GM19372 (cell line): Measurements from ENCODE around the gene METTL1.

Experiments
- ATAC-seq: cut with Tn5 transposase; IDR thresholded peaks from one replicate; pipeline ENCODE4 v1.9.1; 2021; ENCODE audit warnings: mild to moderate bottlenecking, low read depth, moderate library complexity; ENCODE audit not compliant: unreplicated experiment

METTL1 gene

DNA sequence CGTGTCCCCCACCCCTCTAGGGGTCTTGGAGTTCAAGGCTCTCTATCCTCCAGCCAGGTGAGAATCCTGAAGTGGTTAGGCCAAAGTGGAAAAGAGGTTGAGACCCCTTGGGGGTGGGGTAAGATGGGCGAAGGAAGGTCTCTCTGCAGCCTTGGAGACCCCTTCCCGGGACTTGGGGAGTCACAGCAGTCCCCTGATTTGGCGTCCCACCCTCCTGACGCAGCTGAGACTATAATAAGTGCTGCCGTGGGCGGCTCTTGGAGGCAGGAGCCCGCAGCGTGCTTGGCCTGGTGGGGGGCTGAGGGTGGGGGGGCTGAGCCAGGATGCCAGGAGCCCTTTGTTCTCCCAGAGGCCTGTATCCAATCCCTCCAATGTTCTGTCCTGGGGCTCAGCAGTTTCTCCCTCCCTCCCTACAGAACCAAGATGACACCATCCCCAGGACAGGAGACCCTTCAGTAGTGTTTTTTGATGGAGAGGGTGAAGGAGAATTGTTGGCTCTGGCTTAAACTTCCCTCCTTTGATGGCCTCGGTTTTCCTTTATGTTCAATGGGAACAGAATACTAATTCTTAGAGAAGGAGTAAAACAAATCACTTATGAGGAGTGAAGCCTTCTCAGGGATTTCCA is 31.9 kb downstream of the METTL1 start:
- no peak for ATAC-seq

DNA sequence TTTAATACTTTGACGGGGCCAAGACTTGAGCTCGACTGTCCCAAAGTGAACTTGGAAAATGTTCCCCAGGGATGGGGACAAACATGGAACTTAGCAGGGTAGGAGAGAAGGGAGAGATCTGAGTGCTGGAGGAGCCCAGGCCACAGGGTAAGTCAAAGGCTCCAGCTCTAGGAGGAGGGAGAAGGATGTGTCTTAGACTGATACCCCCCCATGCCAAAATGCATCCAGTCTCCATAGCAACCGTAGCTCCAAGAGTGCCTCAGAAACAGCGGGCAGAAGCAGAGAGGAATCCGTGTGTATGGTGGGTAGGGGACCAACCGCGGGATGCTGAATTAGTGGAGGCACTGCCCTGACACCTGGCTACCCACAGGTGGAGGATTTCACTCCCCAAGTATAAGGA is 32.5 kb downstream of the METTL1 start:
- no peak for ATAC-seq

DNA sequence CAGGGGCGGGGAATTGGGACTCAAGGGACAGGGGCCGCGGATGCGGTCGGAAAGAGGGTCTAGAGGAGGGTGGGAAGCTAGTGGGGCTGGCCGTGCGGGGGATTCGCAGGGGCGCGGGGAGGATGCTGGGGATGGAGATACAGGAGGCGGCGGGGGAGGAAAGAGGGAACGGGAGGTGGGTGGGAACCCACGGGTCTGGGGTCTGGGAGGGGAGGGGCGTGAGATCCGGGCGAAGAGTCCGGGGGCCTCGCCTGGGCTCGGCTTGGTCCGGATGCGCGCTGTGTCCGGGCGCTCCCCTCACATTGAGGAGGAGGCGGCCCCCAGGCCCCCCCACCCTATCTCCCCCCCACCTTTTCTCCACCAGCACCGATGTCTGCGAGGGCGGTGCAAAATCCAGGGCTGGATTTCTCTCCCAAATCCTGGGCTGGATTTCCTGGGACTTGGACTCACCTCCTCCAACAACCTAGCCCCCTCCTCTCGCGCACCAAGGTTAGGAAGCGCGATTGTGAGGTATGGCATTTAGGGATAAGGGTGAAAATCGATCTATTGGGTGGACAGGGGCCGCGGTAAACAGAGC is 33.2 kb downstream of the METTL1 start, which contains the start of gene AGAP2:
AGAP2 (minus strand) TSS at position 82 of the 577 bp plus-strand sequence. CDS start 496 bp downstream, outside the sequence.
- no peak for ATAC-seq

DNA sequence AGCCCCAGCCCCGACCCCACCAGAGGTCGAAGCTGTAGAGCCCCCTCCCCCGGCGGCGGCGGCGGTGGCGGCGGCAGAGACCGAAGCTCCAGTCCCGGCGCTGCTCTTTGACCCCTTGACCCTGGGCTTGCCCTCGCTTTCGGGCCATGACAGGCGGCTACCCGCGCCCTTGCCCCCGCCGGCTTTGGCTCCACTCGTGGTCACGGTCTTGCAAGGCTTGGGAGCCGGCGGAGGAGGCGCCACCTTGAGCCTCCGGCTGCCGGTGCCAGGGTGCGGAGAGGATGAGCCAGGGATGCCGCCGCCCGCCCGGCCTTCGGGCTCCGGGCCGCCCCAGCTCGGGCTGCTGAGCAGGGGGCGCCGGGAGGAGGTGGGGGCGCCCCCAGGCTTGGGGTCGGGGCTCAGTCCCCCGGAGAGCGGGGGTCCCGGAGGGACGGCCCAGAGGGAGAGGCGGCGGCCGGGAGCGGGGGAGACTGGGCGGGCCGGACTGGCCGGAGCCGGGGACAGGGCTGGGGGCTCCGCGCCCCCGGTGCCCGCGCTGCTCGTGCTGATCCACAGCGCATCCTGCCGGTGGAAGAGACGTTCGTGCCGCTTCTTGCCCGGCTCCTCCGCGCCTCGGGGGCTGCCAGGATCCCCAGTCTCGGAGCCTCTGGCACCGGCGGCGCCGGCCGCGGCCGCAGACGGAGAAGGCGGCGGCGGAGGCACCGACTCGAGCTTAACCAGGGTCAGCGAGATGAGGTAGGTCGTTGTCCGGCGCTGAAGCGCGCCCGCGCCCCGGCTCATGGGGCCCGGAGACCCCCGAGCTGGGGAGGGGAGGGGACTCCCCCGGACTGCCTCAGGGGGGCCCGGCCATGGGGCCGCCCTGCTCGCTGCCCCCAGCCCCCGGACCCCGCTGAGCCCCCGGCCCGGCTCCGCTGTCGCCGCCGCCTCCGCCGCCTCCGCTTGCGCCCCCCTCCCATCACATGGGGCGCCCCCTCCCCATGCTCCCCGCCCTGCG is 34.1 kb downstream of the METTL1 start:
- ATAC-seq, result no peak

DNA sequence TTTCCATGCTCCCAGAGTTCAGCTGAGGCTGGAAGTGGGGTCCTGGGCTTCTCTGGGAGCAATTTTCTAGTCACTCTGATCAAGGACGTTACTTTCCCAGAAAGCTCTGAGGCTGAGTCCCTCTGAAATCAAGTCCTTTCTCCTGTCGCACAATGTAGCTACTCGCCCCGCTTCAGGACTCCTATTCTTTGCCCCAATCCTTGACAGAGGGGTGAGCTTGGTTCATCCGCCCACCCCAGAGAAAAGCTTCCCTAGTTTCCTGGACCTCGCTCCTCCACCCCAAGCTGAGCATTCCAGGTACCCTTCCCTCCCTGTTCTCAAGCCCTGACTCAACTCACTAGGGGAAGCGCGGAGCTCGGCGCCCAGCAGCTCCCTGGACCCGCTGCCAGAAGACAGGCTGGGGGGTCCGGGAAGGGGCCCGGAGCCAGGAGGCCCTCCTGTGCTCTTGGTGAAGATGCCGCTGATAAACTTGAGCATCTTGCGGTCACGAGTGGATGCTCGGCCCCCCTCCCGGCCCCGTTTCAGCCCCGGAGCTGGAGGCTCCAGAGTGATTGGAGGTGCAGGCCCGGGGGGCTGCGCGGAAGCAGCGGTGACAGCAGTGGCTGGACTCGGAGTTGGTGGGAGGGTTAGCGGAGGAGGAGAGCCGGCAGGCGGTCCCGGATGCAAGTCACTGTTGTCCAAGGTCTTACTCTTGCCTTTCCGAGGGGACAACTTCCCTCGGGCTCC is 35.0 kb downstream of the METTL1 start:
- ATAC-seq, result no peak

DNA sequence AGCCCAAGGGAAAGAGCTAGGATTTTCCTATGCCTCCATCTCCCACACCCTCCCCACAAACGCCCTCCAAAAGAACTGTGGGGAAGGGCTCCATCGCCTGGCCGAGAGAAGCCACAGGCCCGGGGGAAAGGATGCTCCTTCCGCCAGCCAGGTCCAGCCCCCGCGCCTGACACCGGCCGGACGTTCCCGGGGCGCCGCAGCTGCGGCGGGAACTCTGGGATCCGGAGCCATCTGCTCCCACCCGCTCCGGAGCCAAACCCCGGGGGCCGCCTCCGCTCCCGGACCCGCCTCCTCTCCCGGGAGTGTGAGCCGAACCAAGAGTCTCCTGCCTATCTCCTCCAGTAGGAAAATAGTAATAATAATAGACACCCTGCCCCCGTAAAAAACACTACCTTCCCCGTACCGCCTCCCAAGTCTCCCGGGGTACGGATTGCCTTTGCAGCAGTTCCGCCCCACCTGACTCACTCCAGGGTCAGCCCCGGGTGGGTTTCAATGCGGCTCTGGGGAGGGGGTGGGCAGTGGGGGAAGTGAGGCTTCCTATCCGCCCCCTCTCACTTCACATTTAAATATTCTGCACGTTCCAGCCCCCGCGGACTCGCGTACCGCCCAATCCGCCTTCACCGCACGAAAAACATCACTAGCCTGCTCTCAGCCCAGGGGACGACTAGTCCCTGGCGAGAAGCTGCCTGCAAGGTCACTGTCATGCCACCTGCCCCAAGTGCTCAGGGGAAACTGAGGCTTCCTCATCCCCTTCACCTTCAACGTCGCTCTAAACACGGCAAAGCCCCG is 35.8 kb downstream of the METTL1 start:
- no peak for ATAC-seq

DNA sequence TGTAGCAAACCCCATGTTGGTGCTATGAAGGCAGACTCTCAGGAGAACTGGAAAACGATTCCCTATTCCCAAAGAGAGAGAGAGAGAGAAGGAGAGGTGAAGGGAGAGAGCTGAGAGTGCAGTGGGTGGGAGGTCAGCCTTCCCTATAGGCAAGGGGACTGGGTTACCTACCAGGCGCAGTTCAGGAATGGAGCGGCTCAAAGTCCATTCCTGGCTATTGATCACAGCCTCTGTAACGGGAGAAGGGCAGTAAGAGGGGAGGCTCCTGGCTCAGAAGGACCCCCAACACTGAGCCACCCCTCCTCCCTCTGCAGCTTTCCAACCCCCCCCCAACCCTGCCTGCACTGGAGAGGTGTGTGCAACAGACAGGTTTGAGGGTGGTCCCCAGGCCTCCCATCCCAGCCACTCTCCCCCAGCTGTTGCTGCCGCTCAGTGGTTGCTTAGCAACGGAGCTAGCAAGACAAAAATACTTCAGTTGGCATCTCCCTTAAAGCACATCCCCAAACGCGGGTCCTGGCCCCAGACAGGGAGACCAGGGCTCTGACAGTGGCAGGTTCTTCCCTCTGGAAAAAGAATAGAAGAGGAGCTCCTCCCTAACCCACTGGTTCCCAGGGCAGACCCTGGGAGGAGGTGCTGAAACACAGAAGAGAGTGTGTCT is 36.6 kb downstream of the METTL1 start:
- no peak for ATAC-seq

DNA sequence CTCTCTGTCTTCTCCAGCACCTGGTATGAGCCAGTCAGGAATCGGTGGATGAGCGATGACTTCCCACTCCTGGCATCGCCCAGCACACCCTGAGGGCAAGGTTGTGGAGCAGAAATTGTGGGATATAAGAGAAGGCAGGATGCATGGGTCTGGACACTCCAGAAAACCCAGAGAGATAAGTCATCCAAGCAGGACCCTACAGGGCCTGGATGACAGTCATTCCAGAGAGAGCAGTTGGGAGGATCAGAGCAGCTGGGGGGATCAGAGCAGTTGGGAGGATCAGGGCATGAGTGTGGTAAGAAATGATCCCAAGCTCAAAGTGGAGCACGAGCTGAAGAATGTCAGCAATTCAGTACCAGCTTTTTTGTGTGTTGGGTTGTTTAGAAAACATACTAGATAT is 37.3 kb downstream of the METTL1 start:
- ATAC-seq, result no peak

DNA sequence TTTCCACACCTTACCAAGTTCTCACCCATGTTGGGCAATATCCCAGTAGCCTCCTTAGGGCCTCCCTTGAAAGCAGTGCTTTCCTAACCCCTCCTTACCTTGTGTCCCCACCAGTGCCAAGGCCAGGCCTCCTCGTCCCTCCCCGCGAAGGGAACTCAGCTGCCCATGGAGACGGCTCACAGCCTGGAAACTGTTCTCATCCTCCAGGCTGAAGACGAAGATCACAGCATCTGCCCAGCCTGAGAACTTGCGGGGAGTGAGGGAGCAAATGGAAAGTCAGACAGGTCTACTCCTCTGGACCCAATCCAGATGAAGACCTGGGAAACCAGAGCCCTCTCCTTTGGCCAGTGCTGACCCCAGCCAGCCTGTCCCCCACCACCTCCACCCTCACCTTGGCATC is 38.0 kb downstream of the METTL1 start:
- no peak for ATAC-seq

DNA sequence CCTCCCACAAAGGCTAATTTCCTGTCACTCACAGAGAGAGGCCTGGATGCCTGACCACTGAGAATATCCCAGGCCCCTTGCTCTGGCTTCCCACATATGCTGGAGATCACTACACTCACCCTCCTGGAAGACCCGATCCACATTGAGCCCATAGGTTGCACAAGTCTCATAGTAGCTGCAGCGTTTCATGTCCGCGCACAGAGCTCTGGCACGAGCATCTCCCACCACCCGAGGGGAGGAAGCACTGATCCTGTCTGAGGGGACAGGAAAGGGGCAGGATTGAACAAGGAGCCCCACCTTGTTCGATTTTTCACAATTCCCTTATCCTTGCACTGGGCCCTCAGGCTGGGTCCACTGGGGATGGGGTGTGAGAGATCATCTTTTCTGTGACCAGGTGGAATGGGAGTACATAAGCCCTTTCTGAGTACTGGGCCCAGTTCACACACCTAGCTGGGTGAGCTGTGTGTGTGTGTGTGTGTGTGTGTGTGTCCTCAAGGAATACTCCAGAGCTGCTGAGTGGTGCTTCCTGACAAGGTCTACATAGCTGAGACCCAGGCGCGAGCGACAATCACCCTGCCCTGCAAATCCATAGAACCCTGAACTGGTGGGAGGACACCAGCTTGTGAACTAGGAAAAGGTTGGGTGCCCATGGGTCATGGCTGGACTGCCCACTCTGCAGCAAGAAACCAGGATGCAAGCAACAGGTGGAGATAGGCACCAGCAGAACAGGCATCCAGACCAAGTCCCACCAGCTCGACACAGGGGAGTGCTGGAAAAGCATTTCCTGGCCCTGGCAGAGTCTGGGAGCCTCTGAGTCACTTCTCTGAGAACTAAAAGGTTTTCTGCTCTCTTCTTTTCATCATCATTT is 38.9 kb downstream of the METTL1 start:
- ATAC-seq, result no peak

DNA sequence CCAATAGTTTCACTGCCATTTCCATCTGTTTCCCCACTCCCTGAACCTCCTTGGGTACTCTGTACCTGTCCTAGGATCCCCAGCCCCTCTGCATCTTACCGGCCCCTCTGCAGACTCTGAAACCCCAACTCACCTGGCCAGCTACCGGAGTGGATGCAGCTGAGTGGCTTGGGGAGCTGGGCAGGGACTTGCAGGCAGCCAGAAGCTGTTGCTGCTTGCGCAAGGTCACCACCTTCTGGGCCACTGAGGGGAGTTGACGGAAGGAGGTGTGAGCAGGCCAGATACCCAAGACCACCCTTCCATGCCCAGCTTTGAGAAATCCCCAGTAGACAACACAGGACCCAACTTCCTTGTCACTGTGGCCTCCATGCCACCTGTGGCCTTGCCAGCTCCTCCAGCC is 39.6 kb downstream of the METTL1 start:
- no peak for ATAC-seq

DNA sequence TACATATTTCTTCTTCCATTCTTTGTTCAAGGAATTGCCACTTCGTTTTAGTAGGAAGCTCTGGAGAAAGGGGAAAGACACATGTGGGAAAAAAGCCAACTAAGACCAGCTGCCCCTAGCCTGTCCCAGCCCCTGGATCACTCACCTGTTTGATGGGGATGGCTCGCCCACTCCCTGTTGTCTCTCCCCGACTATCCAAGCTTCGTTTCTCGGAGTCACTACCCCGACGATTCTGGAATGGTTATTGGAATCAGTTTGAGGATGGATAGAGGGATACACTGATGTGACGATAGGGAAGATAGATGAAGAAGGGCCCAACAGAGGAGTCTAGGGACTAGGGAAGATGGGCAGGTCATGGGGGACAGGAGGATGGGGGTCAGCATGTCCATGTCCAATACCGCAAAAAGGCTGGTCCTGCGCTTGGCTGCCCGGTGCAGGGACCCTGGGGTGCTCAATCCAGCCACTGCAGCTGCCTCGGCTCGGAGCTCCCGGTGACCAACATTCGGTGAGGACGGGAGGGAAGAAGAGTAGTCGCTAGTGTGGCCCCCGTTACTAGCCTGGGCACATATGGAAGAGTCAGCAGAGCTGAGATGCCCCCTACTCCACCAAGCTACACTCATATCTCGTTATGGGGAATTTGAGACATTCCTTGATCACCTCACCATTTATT is 40.4 kb downstream of the METTL1 start:
- no peak for ATAC-seq

DNA sequence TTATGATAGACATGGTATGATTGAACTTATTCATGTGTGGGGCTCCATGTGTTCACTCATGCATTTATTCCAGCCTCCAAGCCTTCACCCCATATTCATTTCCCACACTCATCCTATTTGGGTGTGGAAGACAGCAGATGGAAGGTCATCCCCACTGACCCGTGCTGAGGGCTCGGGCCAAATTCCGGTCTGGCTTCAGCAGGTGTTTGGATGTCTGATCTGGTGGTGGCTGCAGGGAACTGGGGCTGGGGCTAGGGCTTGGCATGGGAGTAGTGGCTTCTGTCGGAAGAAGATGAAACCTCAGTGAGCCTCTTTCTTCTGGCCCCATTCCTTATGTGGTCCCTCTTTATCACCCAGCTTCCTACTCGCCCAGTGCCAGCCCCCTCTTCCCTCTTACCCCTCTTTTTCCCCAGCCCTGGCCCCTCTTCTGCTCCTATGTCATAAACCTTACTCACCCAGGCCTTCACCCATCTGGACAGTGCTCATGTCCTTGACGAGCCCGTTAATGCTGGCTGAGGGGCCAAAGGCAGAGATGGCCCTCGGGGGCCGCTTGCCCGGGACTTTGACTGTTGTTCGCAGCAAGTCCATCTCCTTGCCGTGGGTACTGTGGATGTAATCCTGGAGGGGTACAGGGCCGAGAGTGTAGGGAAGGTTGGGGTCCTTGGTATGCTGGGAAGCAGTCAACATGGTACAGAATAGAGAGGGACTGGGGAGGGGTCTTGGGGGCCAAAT is 41.4 kb downstream of the METTL1 start:
- ATAC-seq, result no peak

DNA sequence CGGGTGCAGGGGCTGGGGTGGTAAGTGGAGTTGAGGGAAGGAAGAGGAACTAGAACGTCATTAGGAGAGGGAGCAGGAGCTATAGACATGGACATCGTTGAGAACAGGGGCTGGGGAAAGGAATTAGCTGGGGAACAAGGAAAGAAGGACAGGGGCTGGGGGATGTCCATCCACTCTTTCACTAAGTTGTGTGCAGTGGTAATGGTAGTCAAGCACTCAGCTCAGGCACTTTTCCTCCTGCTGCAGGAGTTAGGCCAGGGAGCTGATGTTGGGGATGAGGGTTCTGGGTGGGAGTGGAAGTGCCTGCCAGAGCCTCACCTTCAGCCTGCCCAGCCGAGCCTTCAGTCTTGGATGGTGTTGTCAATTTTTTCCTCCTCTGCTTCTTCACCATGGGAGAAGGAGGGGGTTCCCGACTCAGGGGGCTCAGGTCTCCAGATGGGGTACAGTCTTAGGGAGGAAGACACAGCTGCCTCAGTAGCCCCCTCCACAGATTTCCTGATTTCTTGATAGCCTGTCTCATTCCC is 42.5 kb downstream of the METTL1 start:
- no peak for ATAC-seq

DNA sequence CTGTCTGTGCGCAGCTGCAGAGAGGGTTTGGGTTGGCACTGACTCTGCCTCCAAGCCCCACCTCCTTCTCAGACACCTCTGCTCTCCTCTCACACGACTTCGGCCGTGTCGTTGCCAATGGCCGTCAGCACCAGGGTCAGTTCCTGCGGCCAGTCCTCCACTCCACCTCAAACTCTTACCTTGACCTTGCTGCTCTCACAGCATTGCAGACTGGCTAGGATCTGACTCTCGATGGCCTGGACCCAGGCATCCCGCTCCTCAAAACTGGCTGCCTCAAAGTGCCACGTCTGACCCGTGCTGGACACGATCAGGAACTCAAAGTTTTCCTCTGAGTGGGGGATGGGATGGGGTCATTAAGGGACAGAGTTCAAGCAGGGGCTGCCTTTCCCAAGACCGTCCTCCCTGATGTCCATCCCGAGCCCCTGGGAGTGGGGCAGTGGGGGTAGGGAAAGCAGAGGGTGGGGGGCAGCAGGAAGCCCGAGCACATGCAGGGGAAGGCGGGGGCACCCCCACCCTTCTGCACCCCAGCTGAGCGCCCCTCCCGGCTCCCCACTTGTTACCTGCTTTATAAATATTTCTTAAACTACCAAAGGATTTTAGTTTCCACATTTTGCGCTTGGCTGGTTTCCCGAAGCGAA is 44.0 kb downstream of the METTL1 start:
- no peak for ATAC-seq

DNA sequence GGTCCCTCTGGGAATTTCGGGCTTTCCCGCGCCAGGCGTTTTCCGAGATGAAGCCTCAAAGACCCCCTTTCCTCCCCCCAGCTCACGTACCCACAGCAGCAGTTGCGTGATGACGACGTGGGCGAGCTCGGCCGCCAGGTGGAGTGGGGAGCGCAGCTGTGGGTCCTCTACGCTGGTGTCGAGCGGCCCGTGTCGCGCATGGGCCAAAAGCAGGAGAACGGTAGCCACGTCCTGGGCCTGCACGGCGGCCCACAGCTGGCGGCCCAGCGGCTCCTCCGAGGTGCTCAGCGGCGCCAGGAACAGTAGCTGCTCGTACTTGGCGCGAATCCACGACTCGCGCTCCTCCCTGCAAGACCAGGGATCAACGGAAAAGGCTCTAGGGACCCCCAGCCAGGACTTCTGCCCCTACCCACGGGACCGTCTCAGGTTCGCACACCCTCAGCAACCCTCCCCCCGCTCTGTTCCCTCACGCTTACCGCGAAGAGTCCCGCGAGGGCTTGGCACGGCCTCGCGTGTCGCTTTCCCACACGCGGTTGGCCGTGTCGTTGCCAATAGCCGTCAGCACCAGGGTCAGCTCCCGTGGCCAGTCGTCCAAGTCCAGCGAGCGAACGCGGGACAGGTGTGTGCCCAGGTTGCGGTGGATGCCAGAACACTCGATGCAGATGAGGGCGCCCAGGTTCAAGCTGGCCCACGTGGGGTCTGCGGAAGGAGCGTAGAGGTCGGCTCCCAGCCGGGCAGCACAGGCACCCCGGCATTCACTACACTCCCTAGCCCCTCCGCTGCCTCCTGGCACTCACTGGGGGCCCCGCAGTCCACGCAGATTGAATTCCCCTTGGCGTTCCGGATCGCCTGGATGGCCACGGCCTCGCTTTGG is 44.8 kb downstream of the METTL1 start:
- ATAC-seq, result no peak
